Measurements from ENCODE around the gene PTPRE. TPM values are rescaled to one million over a fixed set of nuclear protein-coding genes. Genes with fewer than 3 reads are reported as not detected.
A peak's percentile ranks its signal among the peaks of the same experiment; 100 is the strongest.

PTPRE gene
- total RNA-seq, 1 experiment from 2014 or later = 0.70 TPM

GRCh38 chr10:128060341-128061250, 153.7 kb downstream of the PTPRE start:
- Mint-ChIP-seq H3K36me3 (ENCODE audit: insufficient read depth in 1 of 3, low read depth in 3 of 3) (no peaks in the 10 kb centered on the region; a peak in 1 of 7 replicates), H3K27me3 (ENCODE audit: low read depth) (no peaks in the 10 kb centered on the region), H3K4me3 (no peak overlapping the region), H3K9me3 (no peaks in the 10 kb centered on the region), H3K27ac (peak overlapping the region in 1 of 3 experiments; percentile 40; a peak in 4 of 7 replicates), H3K4me1 (peaks cover 26 to 27% of the 10 kb centered on the region in 2 experiments)
- Histone ChIP-seq H2AK5ac (ENCODE audit: insufficient read length, low read length) (no peak overlapping the region), H3K14ac (ENCODE audit: insufficient read depth, low read length) (no peak overlapping the region), H2BK20ac (ENCODE audit: low read depth, low read length, poor library complexity, severe bottlenecking) (no peak overlapping the region), H4K8ac (replicated peaks; ENCODE audit: insufficient read length, low read depth, low read length) (no peak overlapping the region), H3K79me1 (ENCODE audit: insufficient read depth, low read depth, low read length, poor library complexity, severe bottlenecking) (no peaks in the 10 kb centered on the region), H3K79me2 (ENCODE audit: insufficient read depth, low read length) (no peaks in the 10 kb centered on the region), H3K23ac (ENCODE audit: insufficient read length, low read depth, low read length) (no peak overlapping the region), H4K5ac (ENCODE audit: insufficient read length, low read depth, low read length) (no peak overlapping the region), H3K27ac (ENCODE audit: insufficient read length, low read depth, low read length) (no peak overlapping the region), H2BK120ac (ENCODE audit: low read depth, low read length, poor library complexity, severe bottlenecking) (no peak overlapping the region), H3K4ac (ENCODE audit: low read depth, low read length) (no peak overlapping the region), H2BK12ac (ENCODE audit: insufficient read length, low read depth, low read length) (no peak overlapping the region), H3K4me1 (ENCODE audit: insufficient read depth, low read length) (peaks cover 2% of the 10 kb centered on the region; the same call in 1 of the 2 replicates), H3K9ac (ENCODE audit: extremely low read depth, insufficient read length, low read length) (no peak overlapping the region), H3K18ac (ENCODE audit: insufficient read length, low read depth, low read length) (no peak overlapping the region), H2AFZ (ENCODE audit: low read length) (no peak overlapping the region), H3K4me2 (ENCODE audit: insufficient read depth, insufficient read length, low read length) (no peak overlapping the region), H3K27me3 (ENCODE audit: insufficient read depth, low read length) (no peaks in the 10 kb centered on the region), H3K56ac (ENCODE audit: insufficient read length, low read depth, low read length) (no peak overlapping the region), H3K23me2 (ENCODE audit: insufficient read length, low read depth, low read length, poor library complexity, severe bottlenecking) (no peaks in the 10 kb centered on the region), H3K9me3 (ENCODE audit: control insufficient read depth, low read depth, low read length) (no peaks in the 10 kb centered on the region), H4K91ac (ENCODE audit: insufficient read length, low read depth, low read length) (no peak overlapping the region), H2BK5ac (ENCODE audit: insufficient read length, low read length) (no peak overlapping the region), H3T11ph (ENCODE audit: low read length) (no peak overlapping the region), H4K20me1 (ENCODE audit: control insufficient read depth, insufficient read depth, insufficient read length) (no peaks in the 10 kb centered on the region), H2BK15ac (ENCODE audit: low read depth, low read length) (no peak overlapping the region)
- DNase-seq = no peak
- no CpG with 5 or more reads among the region's 9 CpGs for whole genome bisulfite sequencing (ENCODE audit: extremely low coverage, insufficient read length, low lambda C conversion rate)
- TF ChIP-seq, protein P1, sequence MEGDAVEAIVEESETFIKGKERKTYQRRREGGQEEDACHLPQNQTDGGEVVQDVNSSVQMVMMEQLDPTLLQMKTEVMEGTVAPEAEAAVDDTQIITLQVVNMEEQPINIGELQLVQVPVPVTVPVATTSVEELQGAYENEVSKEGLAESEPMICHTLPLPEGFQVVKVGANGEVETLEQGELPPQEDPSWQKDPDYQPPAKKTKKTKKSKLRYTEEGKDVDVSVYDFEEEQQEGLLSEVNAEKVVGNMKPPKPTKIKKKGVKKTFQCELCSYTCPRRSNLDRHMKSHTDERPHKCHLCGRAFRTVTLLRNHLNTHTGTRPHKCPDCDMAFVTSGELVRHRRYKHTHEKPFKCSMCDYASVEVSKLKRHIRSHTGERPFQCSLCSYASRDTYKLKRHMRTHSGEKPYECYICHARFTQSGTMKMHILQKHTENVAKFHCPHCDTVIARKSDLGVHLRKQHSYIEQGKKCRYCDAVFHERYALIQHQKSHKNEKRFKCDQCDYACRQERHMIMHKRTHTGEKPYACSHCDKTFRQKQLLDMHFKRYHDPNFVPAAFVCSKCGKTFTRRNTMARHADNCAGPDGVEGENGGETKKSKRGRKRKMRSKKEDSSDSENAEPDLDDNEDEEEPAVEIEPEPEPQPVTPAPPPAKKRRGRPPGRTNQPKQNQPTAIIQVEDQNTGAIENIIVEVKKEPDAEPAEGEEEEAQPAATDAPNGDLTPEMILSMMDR (conservative IDR thresholded peaks at IDR 0.05) = no peak

Data from H9 (cell line).